Ovary (tissue), 9 donors: ENCODE measurements around the gene PGAM5. TPM values are rescaled to one million over a fixed set of nuclear protein-coding genes. Genes with fewer than 3 reads are reported as not detected.

Source experiments
- DNase-seq, 5 donors: peaks; one replicate each; pipeline ENCODE4 v3.0.0-alpha.2; 2019 to 2020
- H3K27ac ChIP-seq, 2 donors: fragments of 200-600 bp; one replicate each; pipeline versions ENCODE4 v1.5.1 to v1.8.0; 2019 to 2022
- H3K27me3 ChIP-seq: fragments of 200-600 bp; one replicate; pipeline ENCODE4 v1.8.0; 2022
- H3K36me3 ChIP-seq: fragments of 200-600 bp; sonication (generic); one replicate; pipeline ENCODE4 v1.5.1; 2019
- H3K4me1 ChIP-seq: one replicate; pipeline ENCODE4 v1.8.1; 2013; ENCODE audit warnings: mild to moderate bottlenecking, moderate library complexity; ENCODE audit not compliant: insufficient read depth
- H3K4me3 ChIP-seq: fragments of 200-600 bp; sonication (generic); one replicate; pipeline ENCODE4 v1.5.1; 2017
- H3K9me3 ChIP-seq, 2 donors: fragments of 200-600 bp in 1 of 2; sonication (generic) in 1 of 2; one replicate each; pipeline versions ENCODE4 v1.5.1 to v1.8.1; 2013 to 2019; ENCODE audit warnings: mild to moderate bottlenecking in 1 of 2, moderate library complexity in 1 of 2
- EP300 ChIP-seq: sonication (generic); formaldehyde crosslinking; IDR thresholded peaks from one replicate; pipeline ENCODE4 v1.6.1; 2017; ENCODE audit warnings: antibody characterized with exemption
- POLR2A ChIP-seq: fragments of 450-650 bp; IDR thresholded peaks from one replicate; pipeline ENCODE4 v1.6.1; 2017; ENCODE audit warnings: antibody characterized with exemption, mild to moderate bottlenecking, moderate library complexity
- WGBS, 3 donors: extraction: QIAGEN DNeasy Blood & Tissue Kit in 1 of 3; methylation state at CpG; one replicate each; pipeline versions ENCODE4 v1.1.5 to v1.1.7; 2013 to 2017; 5-methylcytosine and 5-hydroxymethylcytosine counted together
- intact Hi-C, 4 donors: fragments of 100-400 bp; cut with DNase I; formaldehyde crosslinking; loops; one replicate each; pipeline versions ENCODE4 v1.11.0 to v1.15.1; 2022 to 2023
- polyA plus RNA-seq, 2 donors: library from polyadenylated mRNA; stranded (reverse); fragments of 200-250 nt in 1 of 2; fragments of 350-450 nt in 1 of 2; fragmentation: Illumina TruSeq in 1 of 2; extraction: RNeasy Lipid Tissue Mini Kit (QIAGEN cat#74804) in 1 of 2; gene quantifications; one replicate each; pipeline ENCODE4 v1.2.3, GENCODE V29; 2013 to 2014
- total RNA-seq, 7 donors: library from RNA; depleted of rRNA in 2 of 7; stranded (reverse); fragments of >200 nt in 2 of 7; fragmentation: NEBNext Ultra II Directional in 3 of 7; extraction: Animal tissue kit (Norgen Biotek cat#: 25700) in 3 of 7; gene quantifications; one replicate each; pipeline versions ENCODE4 v1.1.0 to v1.2.4, GENCODE V29; 2016 to 2023
- TF ChIP-seq, protein P1 (sequence below), 3 donors: fragments of 450-650 bp in 2 of 3; fragments of 200-600 bp in 1 of 3; IDR thresholded peaks; one replicate each; pipeline versions ENCODE4 v1.5.1 to v1.8.0; 2016 to 2022; ENCODE audit warnings: antibody characterized with exemption in 3 of 3, mild to moderate bottlenecking in 1 of 3
- donor health status: DM: no; HTN: no; CAD: no; lungs with moderate emphysema.
- donor health status: DM: no; HTN: no; CAD: no.
- donor health status: Bipolar disorder and iron deficiency.
- donor health status: DM: yes; HTN: yes; CAD: no.
- donor health status: DM: no; HTN: no; CAD: no.
- donor health status: DM: yes; HTN: yes; CAD: no.

Gene PGAM5
- total and polyA plus RNA-seq, 9 donors = 8.0 to 33.9 (median 18.9) TPM

GRCh38 chr12:132674561-132674960 is 36.1 kb upstream of the PGAM5 start:
- Histone ChIP-seq H3K27me3 (no peaks in the 10 kb centered on the region), H3K27ac (no peak overlapping the region), H3K9me3 (no peaks in the 10 kb centered on the region), H3K4me3 (no peak overlapping the region), H3K36me3 (no peaks in the 10 kb centered on the region), H3K4me1 (no peaks in the 10 kb centered on the region)
- no peak for DNase-seq
- intact Hi-C loops = no loop called here
- 95 to 98% (median 97%) methylated on average over 5 of the region's 5 CpGs for whole genome bisulfite sequencing, 3 donors
- TF ChIP-seq EP300 = no peak
- TF ChIP-seq, protein P1, sequence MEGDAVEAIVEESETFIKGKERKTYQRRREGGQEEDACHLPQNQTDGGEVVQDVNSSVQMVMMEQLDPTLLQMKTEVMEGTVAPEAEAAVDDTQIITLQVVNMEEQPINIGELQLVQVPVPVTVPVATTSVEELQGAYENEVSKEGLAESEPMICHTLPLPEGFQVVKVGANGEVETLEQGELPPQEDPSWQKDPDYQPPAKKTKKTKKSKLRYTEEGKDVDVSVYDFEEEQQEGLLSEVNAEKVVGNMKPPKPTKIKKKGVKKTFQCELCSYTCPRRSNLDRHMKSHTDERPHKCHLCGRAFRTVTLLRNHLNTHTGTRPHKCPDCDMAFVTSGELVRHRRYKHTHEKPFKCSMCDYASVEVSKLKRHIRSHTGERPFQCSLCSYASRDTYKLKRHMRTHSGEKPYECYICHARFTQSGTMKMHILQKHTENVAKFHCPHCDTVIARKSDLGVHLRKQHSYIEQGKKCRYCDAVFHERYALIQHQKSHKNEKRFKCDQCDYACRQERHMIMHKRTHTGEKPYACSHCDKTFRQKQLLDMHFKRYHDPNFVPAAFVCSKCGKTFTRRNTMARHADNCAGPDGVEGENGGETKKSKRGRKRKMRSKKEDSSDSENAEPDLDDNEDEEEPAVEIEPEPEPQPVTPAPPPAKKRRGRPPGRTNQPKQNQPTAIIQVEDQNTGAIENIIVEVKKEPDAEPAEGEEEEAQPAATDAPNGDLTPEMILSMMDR (IDR thresholded peaks at IDR 0.05) = no peak
- TF ChIP-seq POLR2A = no peak

DNA sequence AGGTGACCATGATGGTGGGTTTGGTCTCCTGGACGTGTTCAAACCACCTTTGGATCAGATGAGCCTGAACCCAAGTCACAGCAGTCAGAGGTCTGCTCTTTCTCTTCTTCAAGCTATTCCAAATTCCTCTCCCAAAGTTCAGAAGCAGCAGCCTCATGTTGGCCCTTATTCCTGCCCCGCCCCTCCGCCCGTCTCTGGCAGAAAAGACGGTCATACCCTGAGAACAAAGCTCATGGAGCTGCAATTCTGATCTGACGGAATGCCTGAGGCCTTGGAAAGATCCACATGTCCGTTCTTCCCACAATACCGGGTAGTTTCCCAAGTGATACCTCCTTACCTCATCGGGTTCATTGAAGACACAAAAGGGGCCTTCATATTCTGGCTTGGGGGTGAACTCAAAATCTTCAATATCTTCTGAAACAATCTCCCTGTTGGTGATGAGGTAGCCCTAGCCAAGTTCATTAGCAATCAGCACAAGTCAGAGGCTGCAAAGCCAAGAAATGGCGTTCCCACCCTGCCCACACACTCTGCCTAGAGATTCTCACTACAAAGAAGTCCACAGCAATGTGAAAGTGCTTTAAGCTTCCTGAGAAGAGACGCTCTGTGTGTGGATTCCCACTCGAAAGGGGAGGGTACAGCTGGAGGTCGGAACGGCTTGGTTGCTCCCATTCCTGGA is 34.7 kb upstream of the PGAM5 start:
- Histone ChIP-seq H3K9me3 (no peaks in the 10 kb centered on the region), H3K4me3 (no peak overlapping the region), H3K36me3 (no peaks in the 10 kb centered on the region), H3K27me3 (no peaks in the 10 kb centered on the region), H3K27ac (no peak overlapping the region), H3K4me1 (no peaks in the 10 kb centered on the region)
- WGBS, 3 donors = 92 to 94% (median 94%) methylated on average over 14 of the region's 14 CpGs
- no peak for DNase-seq
- intact Hi-C loops = no loop called here
- TF ChIP-seq, protein P1 (IDR thresholded peaks at IDR 0.05) = no peak
- TF ChIP-seq EP300 (no peak), POLR2A (no peak)

- Histone ChIP-seq H3K9me3 (no peaks in the 10 kb centered on the region), H3K4me3 (no peak overlapping the region), H3K36me3 (no peaks in the 10 kb centered on the region), H3K4me1 (no peaks in the 10 kb centered on the region), H3K27ac (no peak overlapping the region), H3K27me3 (no peaks in the 10 kb centered on the region)
- TF ChIP-seq POLR2A (no peak), EP300 (no peak)
- TF ChIP-seq, protein P1 (IDR thresholded peaks at IDR 0.05) = no peak
- intact Hi-C loops = no loop called here
- 93 to 95% (median 94%) methylated on average over 9 of the region's 9 CpGs for WGBS, 3 donors
- DNase-seq = no peak
Measured at GRCh38 chr12:132677492-132677891, 33.1 kb upstream of the PGAM5 start.

GRCh38 chr12:132685400-132685799 is 25.2 kb upstream of the PGAM5 start:
- WGBS, 3 donors = 69 to 90% (median 73%) methylated on average over 5 of the region's 5 CpGs
- intact Hi-C loops = no loop called here
- H3K36me3 ChIP-seq = no peaks in the 10 kb centered on the region
- H3K4me3 ChIP-seq = no peak overlapping the region
- TF ChIP-seq POLR2A = no peak
- TF ChIP-seq, protein P1 (IDR thresholded peaks at IDR 0.05) = no peak
- TF ChIP-seq EP300 = no peak
- no peak overlapping the region for H3K27ac ChIP-seq
- H3K9me3 ChIP-seq = no peaks in the 10 kb centered on the region
- no peak for DNase-seq
- no peaks in the 10 kb centered on the region for H3K27me3 ChIP-seq
- H3K4me1 ChIP-seq = peaks cover 12% of the 10 kb centered on the region
